ENCODE data around the gene MAP3K2.

The MAP3K2 gene

DNA sequence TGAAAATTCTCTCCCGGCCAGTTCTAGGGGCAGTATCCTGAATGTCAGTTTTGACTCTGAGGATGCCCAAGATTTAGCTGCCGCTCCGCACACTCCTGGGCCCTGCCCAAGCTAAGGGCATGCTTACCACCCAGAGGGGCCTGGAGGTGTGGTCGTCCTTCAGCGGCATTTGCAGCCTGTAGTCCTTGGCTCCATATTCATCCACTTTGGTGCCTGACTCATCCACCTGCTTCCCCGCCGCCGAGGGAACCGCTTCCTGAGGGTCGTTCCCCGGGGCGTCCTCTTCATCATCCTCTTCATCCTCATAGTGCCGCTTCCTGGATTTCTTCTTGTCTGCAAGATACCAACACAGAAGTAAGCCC is 94.4 kb downstream of the MAP3K2 start:
- no peak for DNase-seq (ENCODE audit: extremely low read depth, low read depth)
- TF ChIP-seq, protein P1, sequence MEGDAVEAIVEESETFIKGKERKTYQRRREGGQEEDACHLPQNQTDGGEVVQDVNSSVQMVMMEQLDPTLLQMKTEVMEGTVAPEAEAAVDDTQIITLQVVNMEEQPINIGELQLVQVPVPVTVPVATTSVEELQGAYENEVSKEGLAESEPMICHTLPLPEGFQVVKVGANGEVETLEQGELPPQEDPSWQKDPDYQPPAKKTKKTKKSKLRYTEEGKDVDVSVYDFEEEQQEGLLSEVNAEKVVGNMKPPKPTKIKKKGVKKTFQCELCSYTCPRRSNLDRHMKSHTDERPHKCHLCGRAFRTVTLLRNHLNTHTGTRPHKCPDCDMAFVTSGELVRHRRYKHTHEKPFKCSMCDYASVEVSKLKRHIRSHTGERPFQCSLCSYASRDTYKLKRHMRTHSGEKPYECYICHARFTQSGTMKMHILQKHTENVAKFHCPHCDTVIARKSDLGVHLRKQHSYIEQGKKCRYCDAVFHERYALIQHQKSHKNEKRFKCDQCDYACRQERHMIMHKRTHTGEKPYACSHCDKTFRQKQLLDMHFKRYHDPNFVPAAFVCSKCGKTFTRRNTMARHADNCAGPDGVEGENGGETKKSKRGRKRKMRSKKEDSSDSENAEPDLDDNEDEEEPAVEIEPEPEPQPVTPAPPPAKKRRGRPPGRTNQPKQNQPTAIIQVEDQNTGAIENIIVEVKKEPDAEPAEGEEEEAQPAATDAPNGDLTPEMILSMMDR (IDR thresholded peaks at IDR 0.05; ENCODE audit: low read depth, low read length), result no peak

DNA sequence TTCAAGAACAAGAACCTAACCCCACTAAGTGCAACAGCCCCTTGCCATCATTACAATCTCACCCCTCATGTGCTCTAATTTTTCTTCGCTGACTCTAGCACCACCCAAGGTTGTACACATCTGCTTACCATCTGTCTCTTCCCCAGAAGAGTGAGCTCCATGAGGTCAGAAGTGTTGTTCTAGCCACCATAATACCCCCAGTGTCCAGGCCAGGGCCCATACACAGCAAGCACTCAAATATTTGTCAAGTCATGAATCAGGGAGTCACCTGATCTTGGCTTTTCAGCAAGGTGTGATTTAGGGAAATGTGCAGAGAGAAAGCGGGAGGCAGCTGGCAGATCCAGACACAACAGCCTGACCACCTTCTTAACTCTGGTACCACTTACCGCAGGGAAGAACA is 99.5 kb downstream of the MAP3K2 start:
- TF ChIP-seq, protein P1 (IDR thresholded peaks at IDR 0.05; ENCODE audit: low read depth, low read length), result no peak

GRCh38 chr2:127283275-127283674 is 104.5 kb downstream of the MAP3K2 start:
- TF ChIP-seq, protein P1 (IDR thresholded peaks at IDR 0.05; ENCODE audit: low read depth, low read length), result no peak
- no peak for DNase-seq (ENCODE audit: extremely low read depth, low read depth)

More for the DNA sequence above, 99.5 kb downstream of the MAP3K2 start:
- DNase-seq (ENCODE audit: extremely low read depth, low read depth), result no peak

GRCh38 chr2:127280693-127281092 is 107.1 kb downstream of the MAP3K2 start:
- no peak for DNase-seq (ENCODE audit: extremely low read depth, low read depth)
- TF ChIP-seq, protein P1 (IDR thresholded peaks at IDR 0.05; ENCODE audit: low read depth, low read length), result no peak

DNA sequence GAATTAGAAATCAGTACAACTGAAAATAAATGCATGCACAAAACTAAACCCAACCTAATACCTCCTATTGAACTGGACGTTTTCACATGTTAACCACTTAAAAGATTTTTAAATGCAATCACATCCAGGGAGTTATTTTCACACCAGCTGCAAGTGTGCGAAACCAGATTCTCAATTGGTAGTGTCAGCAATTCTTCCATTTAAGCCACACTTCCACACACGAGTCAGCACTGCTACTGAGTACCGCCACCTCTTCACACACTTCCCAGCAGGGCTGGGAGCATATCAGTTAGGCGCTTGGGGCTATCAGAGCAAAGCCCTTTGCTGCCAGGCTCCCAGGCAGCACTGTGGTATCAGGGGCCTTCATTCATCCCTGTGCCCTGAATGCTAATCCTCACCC is 108.0 kb downstream of the MAP3K2 start:
- TF ChIP-seq, protein P1 (IDR thresholded peaks at IDR 0.05; ENCODE audit: low read depth, low read length), result no peak
- DNase-seq (ENCODE audit: extremely low read depth, low read depth), result no peak

DNA sequence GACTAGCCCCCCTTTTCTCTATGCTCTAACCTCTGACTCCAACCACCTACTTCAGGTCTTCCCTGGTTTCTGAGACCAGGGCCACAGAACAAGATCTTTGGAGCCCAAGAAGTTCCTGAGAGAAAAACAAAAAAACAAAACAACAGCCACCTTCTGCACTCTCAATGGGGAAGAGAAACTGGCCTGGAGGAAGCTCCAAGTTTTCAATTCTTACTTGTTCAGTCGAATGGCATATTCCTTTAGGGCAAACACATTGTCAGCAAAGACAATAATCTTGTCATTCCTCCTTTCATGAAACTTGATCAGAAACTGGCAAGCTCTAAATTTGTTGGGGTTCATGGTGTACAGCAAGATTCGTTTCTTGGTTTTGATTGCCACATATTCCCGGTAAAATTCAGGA is 108.8 kb downstream of the MAP3K2 start:
- no peak for DNase-seq (ENCODE audit: extremely low read depth, low read depth)
- TF ChIP-seq, protein P1 (IDR thresholded peaks at IDR 0.05; ENCODE audit: low read depth, low read length), result no peak

- TF ChIP-seq, protein P1 (IDR thresholded peaks at IDR 0.05; ENCODE audit: low read depth, low read length), result no peak
- no peak for DNase-seq (ENCODE audit: extremely low read depth, low read depth)
Observed at GRCh38 chr2:127277028-127277427, 110.7 kb downstream of the MAP3K2 start.
